Measurements from ENCODE around the gene DDX42. TPM values are rescaled to one million over a fixed set of nuclear protein-coding genes. Genes with fewer than 3 reads are reported as not detected.

DDX42 gene
- total and polyA plus RNA-seq, 2 experiments from 2014 or later, result 57.8 to 101 TPM

DNA sequence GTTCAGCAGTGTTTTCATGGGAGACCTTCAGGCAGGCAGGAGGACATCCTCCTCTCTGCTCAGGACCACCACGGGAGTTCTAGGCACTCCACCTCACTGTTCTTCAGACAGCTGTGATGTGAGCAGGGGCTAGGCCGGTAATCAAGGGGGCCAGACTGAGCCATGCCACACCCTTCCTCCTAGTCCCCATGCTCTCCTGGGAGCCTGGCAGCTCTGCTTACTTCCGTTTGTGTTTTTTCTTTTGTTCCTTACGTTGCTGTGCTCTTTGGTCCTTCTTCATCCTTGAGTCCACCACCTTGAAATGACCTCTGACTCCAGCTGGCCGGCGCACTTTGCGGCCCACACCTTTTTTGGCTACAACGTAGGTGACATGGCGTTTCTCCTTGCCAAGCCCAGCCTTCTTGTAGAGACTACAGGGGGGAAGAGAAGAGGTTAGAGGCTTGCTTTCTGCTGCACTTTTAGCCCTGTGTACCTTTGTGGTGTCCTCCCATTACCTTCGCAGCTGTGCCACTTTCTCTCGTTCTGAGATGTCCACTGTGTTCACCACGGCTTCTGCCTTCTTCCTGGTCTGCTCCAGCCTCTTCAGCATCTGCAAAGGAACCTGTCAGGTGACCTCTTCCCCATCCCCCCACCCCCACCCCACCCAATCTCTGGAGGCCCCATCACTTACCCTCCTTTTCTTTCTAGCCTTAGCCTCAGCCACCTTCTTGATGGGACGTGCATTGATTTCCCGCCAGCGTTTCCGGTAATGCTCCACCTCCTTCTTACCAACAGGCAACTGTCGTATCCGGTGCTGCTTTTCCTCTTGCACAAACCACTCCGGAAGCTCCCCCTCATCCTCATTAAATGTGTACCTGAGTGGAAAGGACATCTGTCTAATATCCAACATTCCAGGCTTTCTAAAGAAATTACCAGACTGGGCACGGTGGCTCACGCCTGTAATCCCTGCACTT, 45.9 kb downstream of the DDX42 start (continued):
- TF ChIP-seq, protein P1, sequence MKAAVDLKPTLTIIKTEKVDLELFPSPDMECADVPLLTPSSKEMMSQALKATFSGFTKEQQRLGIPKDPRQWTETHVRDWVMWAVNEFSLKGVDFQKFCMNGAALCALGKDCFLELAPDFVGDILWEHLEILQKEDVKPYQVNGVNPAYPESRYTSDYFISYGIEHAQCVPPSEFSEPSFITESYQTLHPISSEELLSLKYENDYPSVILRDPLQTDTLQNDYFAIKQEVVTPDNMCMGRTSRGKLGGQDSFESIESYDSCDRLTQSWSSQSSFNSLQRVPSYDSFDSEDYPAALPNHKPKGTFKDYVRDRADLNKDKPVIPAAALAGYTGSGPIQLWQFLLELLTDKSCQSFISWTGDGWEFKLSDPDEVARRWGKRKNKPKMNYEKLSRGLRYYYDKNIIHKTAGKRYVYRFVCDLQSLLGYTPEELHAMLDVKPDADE (IDR thresholded peaks at IDR 0.05), result no peak
- TF ChIP-seq EZH2 (IDR thresholded peaks at IDR 0.05; ENCODE audit: low read depth, unreplicated experiment), result no peak
- TF ChIP-seq POLR2AphosphoS5 (IDR thresholded peaks at IDR 0.05; ENCODE audit: low read depth), result no peak; the same call in 1 of the 2 replicates
- TF ChIP-seq EZH2phosphoT487 (IDR thresholded peaks at IDR 0.05; ENCODE audit: unreplicated experiment), result no peak
- no peak for TF ChIP-seq NANOG (IDR thresholded peaks at IDR 0.05; ENCODE audit: borderline replicate concordance)

DNA sequence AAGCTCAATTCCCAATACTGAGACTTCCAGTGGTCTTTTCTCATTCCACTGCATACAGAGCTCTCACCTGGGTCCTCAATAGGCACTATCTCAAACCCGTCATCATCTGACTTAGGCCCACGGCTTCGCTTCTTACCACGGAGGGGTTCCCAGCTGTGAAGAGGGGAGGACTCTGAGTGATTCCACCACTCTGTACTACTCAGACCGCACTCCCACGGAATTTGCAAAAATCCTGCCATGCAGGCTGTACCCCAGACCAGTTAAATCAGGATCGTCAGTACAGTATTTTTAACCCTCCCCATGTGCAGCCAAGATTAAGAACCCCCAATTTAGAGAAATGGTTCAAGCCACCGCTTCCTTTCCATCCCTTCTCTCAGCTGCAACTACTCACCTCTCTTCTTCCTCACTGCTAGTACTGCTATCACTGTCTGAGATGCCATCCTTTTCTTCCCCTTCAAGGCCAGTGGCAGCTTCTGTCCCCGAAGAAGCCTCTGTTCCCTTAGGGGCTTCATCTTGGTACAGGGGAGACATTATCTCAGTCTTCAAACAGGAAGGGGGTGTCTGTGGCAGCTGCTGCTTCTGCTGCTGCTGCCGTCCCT, 47.1 kb downstream of the DDX42 start:
- H3K27ac Mint-ChIP-seq, result no peak overlapping the region
- no peak for ATAC-seq
- TF ChIP-seq, protein P2, sequence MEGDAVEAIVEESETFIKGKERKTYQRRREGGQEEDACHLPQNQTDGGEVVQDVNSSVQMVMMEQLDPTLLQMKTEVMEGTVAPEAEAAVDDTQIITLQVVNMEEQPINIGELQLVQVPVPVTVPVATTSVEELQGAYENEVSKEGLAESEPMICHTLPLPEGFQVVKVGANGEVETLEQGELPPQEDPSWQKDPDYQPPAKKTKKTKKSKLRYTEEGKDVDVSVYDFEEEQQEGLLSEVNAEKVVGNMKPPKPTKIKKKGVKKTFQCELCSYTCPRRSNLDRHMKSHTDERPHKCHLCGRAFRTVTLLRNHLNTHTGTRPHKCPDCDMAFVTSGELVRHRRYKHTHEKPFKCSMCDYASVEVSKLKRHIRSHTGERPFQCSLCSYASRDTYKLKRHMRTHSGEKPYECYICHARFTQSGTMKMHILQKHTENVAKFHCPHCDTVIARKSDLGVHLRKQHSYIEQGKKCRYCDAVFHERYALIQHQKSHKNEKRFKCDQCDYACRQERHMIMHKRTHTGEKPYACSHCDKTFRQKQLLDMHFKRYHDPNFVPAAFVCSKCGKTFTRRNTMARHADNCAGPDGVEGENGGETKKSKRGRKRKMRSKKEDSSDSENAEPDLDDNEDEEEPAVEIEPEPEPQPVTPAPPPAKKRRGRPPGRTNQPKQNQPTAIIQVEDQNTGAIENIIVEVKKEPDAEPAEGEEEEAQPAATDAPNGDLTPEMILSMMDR (conservative IDR thresholded peaks at IDR 0.05; ENCODE audit: low read depth in 2 of 2), result no peak
- no peak for TF ChIP-seq EZH2 (IDR thresholded peaks at IDR 0.05; ENCODE audit: low read depth, unreplicated experiment)
- TF ChIP-seq, protein P3, sequence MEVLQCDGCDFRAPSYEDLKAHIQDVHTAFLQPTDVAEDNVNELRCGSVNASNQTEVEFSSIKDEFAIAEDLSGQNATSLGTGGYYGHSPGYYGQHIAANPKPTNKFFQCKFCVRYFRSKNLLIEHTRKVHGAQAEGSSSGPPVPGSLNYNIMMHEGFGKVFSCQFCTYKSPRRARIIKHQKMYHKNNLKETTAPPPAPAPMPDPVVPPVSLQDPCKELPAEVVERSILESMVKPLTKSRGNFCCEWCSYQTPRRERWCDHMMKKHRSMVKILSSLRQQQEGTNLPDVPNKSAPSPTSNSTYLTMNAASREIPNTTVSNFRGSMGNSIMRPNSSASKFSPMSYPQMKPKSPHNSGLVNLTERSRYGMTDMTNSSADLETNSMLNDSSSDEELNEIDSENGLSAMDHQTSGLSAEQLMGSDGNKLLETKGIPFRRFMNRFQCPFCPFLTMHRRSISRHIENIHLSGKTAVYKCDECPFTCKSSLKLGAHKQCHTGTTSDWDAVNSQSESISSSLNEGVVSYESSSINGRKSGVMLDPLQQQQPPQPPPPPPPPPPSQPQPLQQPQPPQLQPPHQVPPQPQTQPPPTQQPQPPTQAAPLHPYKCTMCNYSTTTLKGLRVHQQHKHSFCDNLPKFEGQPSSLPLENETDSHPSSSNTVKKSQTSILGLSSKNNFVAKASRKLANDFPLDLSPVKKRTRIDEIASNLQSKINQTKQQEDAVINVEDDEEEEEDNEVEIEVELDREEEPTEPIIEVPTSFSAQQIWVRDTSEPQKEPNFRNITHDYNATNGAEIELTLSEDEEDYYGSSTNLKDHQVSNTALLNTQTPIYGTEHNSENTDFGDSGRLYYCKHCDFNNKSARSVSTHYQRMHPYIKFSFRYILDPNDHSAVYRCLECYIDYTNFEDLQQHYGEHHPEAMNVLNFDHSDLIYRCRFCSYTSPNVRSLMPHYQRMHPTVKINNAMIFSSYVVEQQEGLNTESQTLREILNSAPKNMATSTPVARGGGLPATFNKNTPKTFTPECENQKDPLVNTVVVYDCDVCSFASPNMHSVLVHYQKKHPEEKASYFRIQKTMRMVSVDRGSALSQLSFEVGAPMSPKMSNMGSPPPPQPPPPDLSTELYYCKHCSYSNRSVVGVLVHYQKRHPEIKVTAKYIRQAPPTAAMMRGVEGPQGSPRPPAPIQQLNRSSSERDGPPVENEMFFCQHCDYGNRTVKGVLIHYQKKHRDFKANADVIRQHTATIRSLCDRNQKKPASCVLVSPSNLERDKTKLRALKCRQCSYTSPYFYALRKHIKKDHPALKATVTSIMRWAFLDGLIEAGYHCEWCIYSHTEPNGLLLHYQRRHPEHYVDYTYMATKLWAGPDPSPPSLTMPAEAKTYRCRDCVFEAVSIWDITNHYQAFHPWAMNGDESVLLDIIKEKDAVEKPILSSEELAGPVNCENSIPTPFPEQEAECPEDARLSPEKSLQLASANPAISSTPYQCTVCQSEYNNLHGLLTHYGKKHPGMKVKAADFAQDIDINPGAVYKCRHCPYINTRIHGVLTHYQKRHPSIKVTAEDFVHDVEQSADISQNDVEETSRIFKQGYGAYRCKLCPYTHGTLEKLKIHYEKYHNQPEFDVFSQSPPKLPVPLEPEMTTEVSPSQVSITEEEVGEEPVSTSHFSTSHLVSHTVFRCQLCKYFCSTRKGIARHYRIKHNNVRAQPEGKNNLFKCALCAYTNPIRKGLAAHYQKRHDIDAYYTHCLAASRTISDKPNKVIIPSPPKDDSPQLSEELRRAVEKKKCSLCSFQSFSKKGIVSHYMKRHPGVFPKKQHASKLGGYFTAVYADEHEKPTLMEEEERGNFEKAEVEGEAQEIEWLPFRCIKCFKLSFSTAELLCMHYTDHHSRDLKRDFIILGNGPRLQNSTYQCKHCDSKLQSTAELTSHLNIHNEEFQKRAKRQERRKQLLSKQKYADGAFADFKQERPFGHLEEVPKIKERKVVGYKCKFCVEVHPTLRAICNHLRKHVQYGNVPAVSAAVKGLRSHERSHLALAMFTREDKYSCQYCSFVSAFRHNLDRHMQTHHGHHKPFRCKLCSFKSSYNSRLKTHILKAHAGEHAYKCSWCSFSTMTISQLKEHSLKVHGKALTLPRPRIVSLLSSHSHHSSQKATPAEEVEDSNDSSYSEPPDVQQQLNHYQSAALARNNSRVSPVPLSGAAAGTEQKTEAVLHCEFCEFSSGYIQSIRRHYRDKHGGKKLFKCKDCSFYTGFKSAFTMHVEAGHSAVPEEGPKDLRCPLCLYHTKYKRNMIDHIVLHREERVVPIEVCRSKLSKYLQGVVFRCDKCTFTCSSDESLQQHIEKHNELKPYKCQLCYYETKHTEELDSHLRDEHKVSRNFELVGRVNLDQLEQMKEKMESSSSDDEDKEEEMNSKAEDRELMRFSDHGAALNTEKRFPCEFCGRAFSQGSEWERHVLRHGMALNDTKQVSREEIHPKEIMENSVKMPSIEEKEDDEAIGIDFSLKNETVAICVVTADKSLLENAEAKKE (CRISPR knock-in tag; IDR thresholded peaks at IDR 0.05), result no peak
- TF ChIP-seq STAT1 (IDR thresholded peaks at IDR 0.05; ENCODE audit: unreplicated experiment), result no peak
- TF ChIP-seq JUNB (IDR thresholded peaks at IDR 0.05; ENCODE audit: unreplicated experiment), result no peak
- TF ChIP-seq NANOG (IDR thresholded peaks at IDR 0.05; ENCODE audit: borderline replicate concordance), result no peak
- TF ChIP-seq ZNF114 (CRISPR knock-in tag; IDR thresholded peaks at IDR 0.05), result no peak
- TF ChIP-seq EZH2phosphoT487 (IDR thresholded peaks at IDR 0.05; ENCODE audit: unreplicated experiment), result no peak

More for the DNA sequence above, 47.1 kb downstream of the DDX42 start:
- Histone ChIP-seq H3K27ac (ENCODE audit: low read depth) (no peak overlapping the region), H3F3A (replicated peaks; ENCODE audit: low read depth) (peaks cover 43% of the 10 kb centered on the region), H4K20me1 (replicated peaks; ENCODE audit: insufficient read depth) (peaks cover 58% of the 10 kb centered on the region), H3K9me2 (ENCODE audit: insufficient read depth) (no peaks in the 10 kb centered on the region), H3K4me3 (no peak overlapping the region), H3K36me3 (ENCODE audit: insufficient read depth) (peaks cover 82% of the 10 kb centered on the region), H2AFZ (no peak overlapping the region), H3K27me3 (ENCODE audit: insufficient read depth) (no peaks in the 10 kb centered on the region), H3K4me2 (no peak overlapping the region), H3K79me2 (replicated peaks; ENCODE audit: insufficient read depth) (peaks cover 11% of the 10 kb centered on the region), H3K4me1 (ENCODE audit: insufficient read depth) (peaks cover 6% of the 10 kb centered on the region; the same call in 1 of the 2 replicates)
- Mint-ChIP-seq H3K4me3 (no peak overlapping the region), H3K9me3 (no peaks in the 10 kb centered on the region; the same call in 2 of the 3 replicates), H3K36me3 (ENCODE audit: low read depth) (peaks cover 100% of the 10 kb centered on the region), H3K27me3 (ENCODE audit: insufficient read depth, low read depth, poor library complexity) (peaks cover 13% of the 10 kb centered on the region), H3K4me1 (peaks cover 9% of the 10 kb centered on the region)
- DNase-seq (ENCODE audit: low spot score), result no peak
